OCI-LY7 (cell line): ENCODE measurements around the gene MORN1. TPM values are rescaled to one million over a fixed set of nuclear protein-coding genes. Genes with fewer than 3 reads are reported as not detected.

ENCODE experiments used
- BruUV-seq: library from RNA; stranded (reverse); fragments of 400-500 nt; replicated peaks from 2 replicates; lab custom pipeline; 2021; lab: Mats Ljungman, UMichigan
- CTCF ChIA-PET: fragments of 300-600 bp; sonication (Branson Sonifier 250); formaldehyde crosslinking; loops from one replicate; lab custom pipeline; 2022; ENCODE audit warnings: antibody characterized with exemption; ENCODE audit not compliant: unreplicated experiment; lab: Charles Lee
- POLR2A ChIA-PET: fragments of 300-600 bp; sonication (Branson Sonifier 250); formaldehyde crosslinking; loops from one replicate; lab custom pipeline; 2022; ENCODE audit warnings: antibody characterized with exemption; lab: Charles Lee
- DNase-seq: peaks from one replicate; pipeline ENCODE4 v3.0.0-alpha.2; 2015; ENCODE audit warnings: low spot score
- H2AFZ ChIP-seq: fragments of 200-600 bp; sonication (generic), shearing (Covaris generic); 2 replicates; pipeline ENCODE4 v1.6.1; 2014; ENCODE audit warnings: mild to moderate bottlenecking, antibody characterized with exemption, low read length, moderate library complexity
- H3K27ac ChIP-seq: fragments of 200-600 bp; sonication (generic); 2 replicates; pipeline ENCODE4 v1.5.1; 2014; ENCODE audit warnings: mixed run types, low read depth, mild to moderate bottlenecking, moderate library complexity, low read length, inconsistent platforms; ENCODE audit not compliant: poor library complexity, severe bottlenecking
- H3K36me3 ChIP-seq: fragments of 200-600 bp; sonication (generic); 2 replicates; pipeline ENCODE4 v1.6.1; 2014; ENCODE audit warnings: mild to moderate bottlenecking, antibody characterized with exemption, low read length, moderate library complexity, mixed read lengths; ENCODE audit not compliant: insufficient read depth
- H3K4me1 ChIP-seq: fragments of 200-600 bp; sonication (generic); 2 replicates; pipeline ENCODE4 v1.5.1; 2014; ENCODE audit warnings: mild to moderate bottlenecking, low read length; ENCODE audit not compliant: insufficient read depth, poor library complexity, severe bottlenecking
- H3K4me2 ChIP-seq: fragments of 200-600 bp; sonication (generic); 2 replicates; pipeline ENCODE4 v1.6.1; 2014; ENCODE audit warnings: mild to moderate bottlenecking, low read length
- H3K4me3 ChIP-seq: fragments of 200-600 bp; sonication (generic); 2 replicates; pipeline ENCODE4 v1.5.1; 2014; ENCODE audit warnings: mild to moderate bottlenecking, low read depth, low read length; ENCODE audit not compliant: poor library complexity, severe bottlenecking
- H3K79me2 ChIP-seq: fragments of 200-600 bp; sonication (generic); 2 replicates; pipeline ENCODE4 v1.6.1; 2016; ENCODE audit warnings: low read depth, mild to moderate bottlenecking, low read length, moderate library complexity, mixed read lengths; ENCODE audit not compliant: insufficient read depth
- H3K9me2 ChIP-seq: fragments of 200-600 bp; sonication (generic); 2 replicates; pipeline ENCODE4 v1.6.1; 2016; ENCODE audit warnings: mild to moderate bottlenecking, low read length, mixed read lengths; ENCODE audit not compliant: insufficient read depth
- H3K9me3 ChIP-seq: fragments of 200-600 bp; sonication (generic); 2 replicates; pipeline ENCODE4 v1.6.1; 2014; ENCODE audit warnings: mild to moderate bottlenecking, mixed run types, low read length, mixed read lengths
- H4K20me1 ChIP-seq: fragments of 200-600 bp; sonication (generic); 2 replicates; pipeline ENCODE4 v1.6.1; 2014; ENCODE audit warnings: mild to moderate bottlenecking, antibody characterized with exemption, low read length, moderate library complexity, mixed read lengths; ENCODE audit not compliant: insufficient read depth
- EZH2phosphoT487 ChIP-seq: fragments of 200-600 bp; sonication (generic); IDR thresholded peaks from 2 replicates; pipeline ENCODE4 v1.6.1; 2018; ENCODE audit warnings: low read depth, borderline replicate concordance, mild to moderate bottlenecking, mixed run types, antibody characterized with exemption, low read length, moderate library complexity, mixed read lengths
- intact Hi-C: fragments of 100-400 bp; cut with micrococcal nuclease; formaldehyde crosslinking; loops from one replicate; pipeline ENCODE4 v1.10.0; 2022; ENCODE audit not compliant: unreplicated experiment
- total RNA-seq, 2 experiments: library from RNA; depleted of rRNA in 1 of 2; stranded (reverse); fragments of >200 nt in 1 of 2; shearing (Covaris generic) in 1 of 2; gene quantifications; 2 replicates each; pipeline ENCODE4 v1.2.3, GENCODE V29; 2014 to 2022
- TF ChIP-seq, protein P1 (sequence below): fragments of 200-600 bp; sonication (generic); conservative IDR thresholded peaks from 2 replicates; pipeline ENCODE4 v1.5.1; 2014; ENCODE audit warnings: mild to moderate bottlenecking, antibody characterized with exemption, low read length, moderate library complexity, mixed read lengths

MORN1 gene
- total RNA-seq, 2 experiments from 2014 or later: 13.1 to 29.7 TPM

DNA sequence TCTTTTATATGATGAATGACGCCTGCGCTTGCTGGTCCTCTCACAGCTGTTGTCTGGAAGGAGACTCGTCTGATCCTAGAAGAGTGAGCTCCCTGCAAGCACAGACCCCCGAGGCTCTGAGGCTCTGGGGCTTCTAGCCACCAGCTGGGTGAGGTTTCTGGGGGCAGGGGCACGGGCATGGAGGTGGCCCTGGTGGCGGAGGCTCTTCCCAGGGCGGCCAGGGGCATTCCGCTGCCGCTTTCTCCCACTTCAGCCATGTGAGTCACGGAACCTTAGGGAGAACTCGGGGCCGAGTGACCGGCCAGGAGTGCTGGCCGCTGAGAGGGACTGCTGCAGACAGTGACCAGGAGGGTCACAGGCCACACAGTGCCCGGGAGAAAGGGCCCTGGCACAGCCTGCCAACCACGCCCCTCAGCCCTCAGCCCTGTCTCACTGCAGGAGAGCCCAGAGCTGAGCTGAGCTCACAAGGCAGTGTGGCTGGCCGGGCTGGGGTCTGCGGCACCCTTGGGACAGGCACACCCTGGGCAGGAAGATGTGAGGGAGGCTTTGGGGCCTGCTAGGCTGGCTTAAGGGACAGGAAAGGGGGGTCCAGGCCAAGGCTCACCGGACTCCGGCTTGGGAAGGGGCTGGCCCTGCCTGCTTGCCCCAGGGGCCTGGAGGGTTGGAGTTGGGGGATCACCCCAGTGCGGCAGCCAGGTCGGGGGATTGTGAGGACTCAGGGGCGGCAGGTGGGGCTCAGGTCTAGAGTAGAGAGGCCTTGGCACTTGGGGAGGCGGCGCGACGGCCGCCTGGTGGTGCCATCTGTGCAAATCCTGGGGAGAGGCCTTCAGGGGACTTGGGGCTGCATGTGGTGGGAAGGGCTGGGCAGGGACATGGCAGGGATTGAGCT, 35.7 kb downstream of the MORN1 start:
- BruUV-seq: no TSS peak
- Histone ChIP-seq H4K20me1 (no peaks in the 10 kb centered on the region), H3K9me3 (no peaks in the 10 kb centered on the region), H3K4me3 (no peak overlapping the region), H3K4me2 (no peak overlapping the region), H2AFZ (no peak overlapping the region), H3K79me2 (no peaks in the 10 kb centered on the region), H3K9me2 (no peaks in the 10 kb centered on the region), H3K36me3 (no peaks in the 10 kb centered on the region), H3K4me1 (no peaks in the 10 kb centered on the region), H3K27ac (no peak overlapping the region)
- no peak for DNase-seq
- POLR2A ChIA-PET: no interaction called here
- intact Hi-C loops: no loop called here
- TF ChIP-seq, protein P1, sequence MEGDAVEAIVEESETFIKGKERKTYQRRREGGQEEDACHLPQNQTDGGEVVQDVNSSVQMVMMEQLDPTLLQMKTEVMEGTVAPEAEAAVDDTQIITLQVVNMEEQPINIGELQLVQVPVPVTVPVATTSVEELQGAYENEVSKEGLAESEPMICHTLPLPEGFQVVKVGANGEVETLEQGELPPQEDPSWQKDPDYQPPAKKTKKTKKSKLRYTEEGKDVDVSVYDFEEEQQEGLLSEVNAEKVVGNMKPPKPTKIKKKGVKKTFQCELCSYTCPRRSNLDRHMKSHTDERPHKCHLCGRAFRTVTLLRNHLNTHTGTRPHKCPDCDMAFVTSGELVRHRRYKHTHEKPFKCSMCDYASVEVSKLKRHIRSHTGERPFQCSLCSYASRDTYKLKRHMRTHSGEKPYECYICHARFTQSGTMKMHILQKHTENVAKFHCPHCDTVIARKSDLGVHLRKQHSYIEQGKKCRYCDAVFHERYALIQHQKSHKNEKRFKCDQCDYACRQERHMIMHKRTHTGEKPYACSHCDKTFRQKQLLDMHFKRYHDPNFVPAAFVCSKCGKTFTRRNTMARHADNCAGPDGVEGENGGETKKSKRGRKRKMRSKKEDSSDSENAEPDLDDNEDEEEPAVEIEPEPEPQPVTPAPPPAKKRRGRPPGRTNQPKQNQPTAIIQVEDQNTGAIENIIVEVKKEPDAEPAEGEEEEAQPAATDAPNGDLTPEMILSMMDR: no peak
- TF ChIP-seq EZH2phosphoT487: no peak
- CTCF ChIA-PET: no interaction called here

DNA sequence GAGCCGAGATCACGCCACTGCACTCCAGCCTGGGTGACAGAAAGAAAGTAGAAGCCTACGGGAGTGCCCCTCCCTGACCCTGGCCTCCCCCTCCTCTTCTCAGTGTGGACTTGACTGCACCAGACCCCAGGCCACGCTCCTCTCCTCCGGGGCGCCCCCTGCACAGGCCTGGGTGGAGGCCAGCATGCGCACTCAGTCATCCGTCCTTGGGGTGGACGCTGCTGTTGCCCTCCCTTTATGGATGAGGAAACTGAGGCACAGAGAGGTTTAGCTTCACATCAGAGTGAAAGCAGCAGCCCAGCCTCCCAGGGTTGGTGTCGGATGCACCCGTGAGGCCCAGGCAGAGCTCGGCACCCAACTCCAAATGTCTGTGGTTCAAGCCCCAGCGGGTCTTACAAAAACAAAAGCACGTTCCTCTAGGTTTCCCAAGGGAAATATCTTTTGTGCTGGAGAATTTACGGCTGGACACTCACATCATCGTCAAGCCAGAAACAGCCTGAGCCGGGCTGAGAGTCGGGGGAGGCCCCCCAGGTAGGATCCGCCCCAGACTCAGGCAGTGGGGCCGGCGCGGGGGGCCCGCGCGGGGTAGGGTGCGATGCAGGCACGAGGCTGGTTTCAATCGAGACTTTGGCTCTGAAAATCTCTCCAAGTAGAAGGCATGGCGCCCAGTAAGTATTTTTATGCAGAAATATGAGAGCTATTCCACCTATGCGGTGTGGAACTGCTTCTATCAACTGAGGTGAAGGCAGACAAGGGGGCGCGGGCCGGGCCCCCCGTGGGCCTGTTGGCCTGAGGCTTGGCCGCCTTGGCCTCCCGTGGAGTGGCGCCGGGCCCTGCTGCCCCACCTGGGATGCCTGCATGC, 36.6 kb downstream of the MORN1 start:
- POLR2A ChIA-PET: no interaction called here
- H3K9me3 ChIP-seq: no peaks in the 10 kb centered on the region
- H3K27ac ChIP-seq: no peak overlapping the region
- no peak overlapping the region for H2AFZ ChIP-seq
- no peaks in the 10 kb centered on the region for H3K36me3 ChIP-seq
- intact Hi-C loops: no loop called here
- H3K4me1 ChIP-seq: no peaks in the 10 kb centered on the region
- no peaks in the 10 kb centered on the region for H4K20me1 ChIP-seq
- H3K4me2 ChIP-seq: no peak overlapping the region
- BruUV-seq: no TSS peak
- TF ChIP-seq, protein P1: no peak
- no peak for TF ChIP-seq EZH2phosphoT487
- H3K79me2 ChIP-seq: no peaks in the 10 kb centered on the region
- CTCF ChIA-PET: no interaction called here
- no peak for DNase-seq
- no peaks in the 10 kb centered on the region for H3K9me2 ChIP-seq
- H3K4me3 ChIP-seq: no peak overlapping the region
